GM23338 (cell line): ENCODE data around the gene KDM4C. TPM values are rescaled to one million over a fixed set of nuclear protein-coding genes. Genes with fewer than 3 reads are reported as not detected.

Source experiments
- ATAC-seq: fragments of 200-7000 bp; cut with Tn5 transposase; 3 replicates; pipeline ENCODE4 v1.9.1; 2020
- DNase-seq: peaks from one replicate; pipeline ENCODE4 v3.0.0-alpha.2; 2015; ENCODE audit warnings: low spot score
- H2AFZ ChIP-seq: fragments of 200-600 bp; sonication (generic); 2 replicates; pipeline ENCODE4 v1.8.0; 2016; ENCODE audit warnings: antibody characterized with exemption, mild to moderate bottlenecking, moderate library complexity
- H3F3A ChIP-seq: fragments of 200-600 bp; sonication (generic); replicated peaks from 2 replicates; pipeline ENCODE4 v1.8.0; 2017; ENCODE audit warnings: antibody characterized with exemption, mixed run types, low read depth
- H3K27ac ChIP-seq: fragments of 200-600 bp; sonication (generic); 2 replicates; pipeline ENCODE4 v1.6.1; 2016; ENCODE audit warnings: low read depth
- H3K27me3 ChIP-seq: fragments of 200-600 bp; sonication (generic); 2 replicates; pipeline ENCODE4 v1.8.0; 2016; ENCODE audit warnings: mild to moderate bottlenecking, mixed run types, moderate library complexity; ENCODE audit not compliant: insufficient read depth
- H3K36me3 ChIP-seq: fragments of 200-600 bp; sonication (generic); 2 replicates; pipeline ENCODE4 v1.8.0; 2016; ENCODE audit warnings: mild to moderate bottlenecking; ENCODE audit not compliant: insufficient read depth
- H3K4me1 ChIP-seq: fragments of 200-600 bp; sonication (generic); 2 replicates; pipeline ENCODE4 v1.8.0; 2016; ENCODE audit warnings: mild to moderate bottlenecking, moderate library complexity; ENCODE audit not compliant: insufficient read depth
- H3K4me2 ChIP-seq: fragments of 200-600 bp; sonication (generic); 2 replicates; pipeline ENCODE4 v1.7.1; 2017; ENCODE audit warnings: mixed run types
- H3K4me3 ChIP-seq: fragments of 200-600 bp; sonication (generic); 2 replicates; pipeline ENCODE4 v1.6.1; 2016; ENCODE audit warnings: mixed run types
- H3K79me2 ChIP-seq: fragments of 200-600 bp; sonication (generic); replicated peaks from 2 replicates; pipeline ENCODE4 v1.8.0; 2017; ENCODE audit warnings: mild to moderate bottlenecking; ENCODE audit not compliant: insufficient read depth
- H3K9me2 ChIP-seq: fragments of 200-600 bp; sonication (generic); 2 replicates; pipeline ENCODE4 v1.8.0; 2017; ENCODE audit not compliant: insufficient read depth
- H4K20me1 ChIP-seq: fragments of 200-600 bp; sonication (generic); replicated peaks from 2 replicates; pipeline ENCODE4 v1.8.0; 2017; ENCODE audit warnings: mild to moderate bottlenecking; ENCODE audit not compliant: insufficient read depth
- H3K27ac Mint-ChIP-seq: 2 replicates; pipeline ENCODE4 v1.8.0; 2020; ENCODE audit warnings: inconsistent platforms, mild to moderate bottlenecking, moderate library complexity, mixed read lengths
- H3K27me3 Mint-ChIP-seq: 3 replicates; pipeline ENCODE4 v1.8.0; 2022; ENCODE audit warnings: low read depth, mild to moderate bottlenecking, moderate library complexity, mixed read lengths, inconsistent platforms; ENCODE audit not compliant: insufficient read depth, poor library complexity
- H3K36me3 Mint-ChIP-seq: 3 replicates; pipeline ENCODE4 v1.8.0; 2021; ENCODE audit warnings: low read depth, mild to moderate bottlenecking, inconsistent platforms, moderate library complexity, mixed read lengths
- H3K4me1 Mint-ChIP-seq: 3 replicates; pipeline ENCODE4 v1.8.0; 2020; ENCODE audit warnings: mild to moderate bottlenecking, inconsistent platforms, mixed read lengths
- H3K4me3 Mint-ChIP-seq: 3 replicates; pipeline ENCODE4 v1.8.0; 2021; ENCODE audit warnings: moderate library complexity, mild to moderate bottlenecking, inconsistent platforms, mixed read lengths
- H3K9me3 Mint-ChIP-seq: 3 replicates; pipeline ENCODE4 v1.8.0; 2020; ENCODE audit warnings: moderate library complexity, mild to moderate bottlenecking, inconsistent platforms, mixed read lengths
- EZH2 ChIP-seq: fragments of 200-600 bp; sonication (generic); IDR thresholded peaks from one replicate; pipeline ENCODE4 v1.8.0; 2017; ENCODE audit warnings: antibody characterized with exemption, mild to moderate bottlenecking, low read depth; ENCODE audit not compliant: unreplicated experiment
- JUNB ChIP-seq: IDR thresholded peaks from one replicate; pipeline ENCODE4 v1.6.1; 2016; ENCODE audit warnings: antibody characterized with exemption; ENCODE audit not compliant: unreplicated experiment
- ZNF331 ChIP-seq: fragments of 250-450 bp; sonication (Bioruptor Pico); IDR thresholded peaks from 2 replicates; pipeline ENCODE4 v1.5.0; 2020; ENCODE audit warnings: low read depth, mild to moderate bottlenecking, moderate library complexity
- polyA plus RNA-seq: library from polyadenylated mRNA; unstranded; fragments of >200 nt; fragmentation: Nextera tagmentation; extraction: Ambion mirVana; gene quantifications from 2 replicates; pipeline ENCODE4 v1.2.1, GENCODE V29; 2016
- total RNA-seq: library from RNA; depleted of rRNA; stranded (reverse); fragments of >200 nt; shearing (Covaris generic); gene quantifications from 2 replicates; pipeline ENCODE4 v1.2.3, GENCODE V29; 2014
- TF ChIP-seq, protein P1 (sequence below): IDR thresholded peaks from 2 replicates; pipeline ENCODE4 v1.6.1; 2016; ENCODE audit warnings: antibody characterized with exemption
- TF ChIP-seq, protein P2 (sequence below): fragments of 250-450 bp; sonication (Bioruptor Pico); IDR thresholded peaks from 2 replicates; pipeline ENCODE4 v1.5.0; 2020; ENCODE audit warnings: mild to moderate bottlenecking, moderate library complexity
- TF ChIP-seq, protein P3 (sequence below), 2 experiments: fragments of 200-600 bp in 1 of 2; sonication (generic) in 1 of 2; conservative IDR thresholded peaks; 2 replicates each; pipeline versions ENCODE4 v1.5.1 to v1.6.1; 2016 to 2017; ENCODE audit warnings: antibody characterized with exemption in 2 of 2, low read depth in 2 of 2, mild to moderate bottlenecking in 2 of 2, moderate library complexity in 1 of 2

The KDM4C gene
- total and polyA plus RNA-seq, 2 experiments from 2014 or later = 12.0 to 43.8 TPM

- Histone ChIP-seq H2AFZ (no peak overlapping the region), H3K36me3 (no peaks in the 10 kb centered on the region), H3K4me2 (no peak overlapping the region), H4K20me1 (no peaks in the 10 kb centered on the region), H3K79me2 (peaks cover 4% of the 10 kb centered on the region; the same call in 1 of the 2 replicates), H3F3A (no peaks in the 10 kb centered on the region), H3K27me3 (no peaks in the 10 kb centered on the region), H3K9me2 (no peaks in the 10 kb centered on the region), H3K27ac (no peak overlapping the region), H3K4me1 (peaks cover 14% of the 10 kb centered on the region), H3K4me3 (no peak overlapping the region)
- H3K36me3 Mint-ChIP-seq = peaks cover 28% of the 10 kb centered on the region
- H3K4me1 Mint-ChIP-seq = peaks cover 12% of the 10 kb centered on the region
- peaks cover 6% of the 10 kb centered on the region for H3K27me3 Mint-ChIP-seq
- H3K4me3 Mint-ChIP-seq = no peak overlapping the region
- ATAC-seq (no peak), DNase-seq (no peak)
- no peak overlapping the region for H3K27ac Mint-ChIP-seq
- TF ChIP-seq ZNF331 (no peak), EZH2 (no peak), JUNB (no peak)
- TF ChIP-seq, protein P1, sequence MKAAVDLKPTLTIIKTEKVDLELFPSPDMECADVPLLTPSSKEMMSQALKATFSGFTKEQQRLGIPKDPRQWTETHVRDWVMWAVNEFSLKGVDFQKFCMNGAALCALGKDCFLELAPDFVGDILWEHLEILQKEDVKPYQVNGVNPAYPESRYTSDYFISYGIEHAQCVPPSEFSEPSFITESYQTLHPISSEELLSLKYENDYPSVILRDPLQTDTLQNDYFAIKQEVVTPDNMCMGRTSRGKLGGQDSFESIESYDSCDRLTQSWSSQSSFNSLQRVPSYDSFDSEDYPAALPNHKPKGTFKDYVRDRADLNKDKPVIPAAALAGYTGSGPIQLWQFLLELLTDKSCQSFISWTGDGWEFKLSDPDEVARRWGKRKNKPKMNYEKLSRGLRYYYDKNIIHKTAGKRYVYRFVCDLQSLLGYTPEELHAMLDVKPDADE = no peak
- TF ChIP-seq, protein P2, sequence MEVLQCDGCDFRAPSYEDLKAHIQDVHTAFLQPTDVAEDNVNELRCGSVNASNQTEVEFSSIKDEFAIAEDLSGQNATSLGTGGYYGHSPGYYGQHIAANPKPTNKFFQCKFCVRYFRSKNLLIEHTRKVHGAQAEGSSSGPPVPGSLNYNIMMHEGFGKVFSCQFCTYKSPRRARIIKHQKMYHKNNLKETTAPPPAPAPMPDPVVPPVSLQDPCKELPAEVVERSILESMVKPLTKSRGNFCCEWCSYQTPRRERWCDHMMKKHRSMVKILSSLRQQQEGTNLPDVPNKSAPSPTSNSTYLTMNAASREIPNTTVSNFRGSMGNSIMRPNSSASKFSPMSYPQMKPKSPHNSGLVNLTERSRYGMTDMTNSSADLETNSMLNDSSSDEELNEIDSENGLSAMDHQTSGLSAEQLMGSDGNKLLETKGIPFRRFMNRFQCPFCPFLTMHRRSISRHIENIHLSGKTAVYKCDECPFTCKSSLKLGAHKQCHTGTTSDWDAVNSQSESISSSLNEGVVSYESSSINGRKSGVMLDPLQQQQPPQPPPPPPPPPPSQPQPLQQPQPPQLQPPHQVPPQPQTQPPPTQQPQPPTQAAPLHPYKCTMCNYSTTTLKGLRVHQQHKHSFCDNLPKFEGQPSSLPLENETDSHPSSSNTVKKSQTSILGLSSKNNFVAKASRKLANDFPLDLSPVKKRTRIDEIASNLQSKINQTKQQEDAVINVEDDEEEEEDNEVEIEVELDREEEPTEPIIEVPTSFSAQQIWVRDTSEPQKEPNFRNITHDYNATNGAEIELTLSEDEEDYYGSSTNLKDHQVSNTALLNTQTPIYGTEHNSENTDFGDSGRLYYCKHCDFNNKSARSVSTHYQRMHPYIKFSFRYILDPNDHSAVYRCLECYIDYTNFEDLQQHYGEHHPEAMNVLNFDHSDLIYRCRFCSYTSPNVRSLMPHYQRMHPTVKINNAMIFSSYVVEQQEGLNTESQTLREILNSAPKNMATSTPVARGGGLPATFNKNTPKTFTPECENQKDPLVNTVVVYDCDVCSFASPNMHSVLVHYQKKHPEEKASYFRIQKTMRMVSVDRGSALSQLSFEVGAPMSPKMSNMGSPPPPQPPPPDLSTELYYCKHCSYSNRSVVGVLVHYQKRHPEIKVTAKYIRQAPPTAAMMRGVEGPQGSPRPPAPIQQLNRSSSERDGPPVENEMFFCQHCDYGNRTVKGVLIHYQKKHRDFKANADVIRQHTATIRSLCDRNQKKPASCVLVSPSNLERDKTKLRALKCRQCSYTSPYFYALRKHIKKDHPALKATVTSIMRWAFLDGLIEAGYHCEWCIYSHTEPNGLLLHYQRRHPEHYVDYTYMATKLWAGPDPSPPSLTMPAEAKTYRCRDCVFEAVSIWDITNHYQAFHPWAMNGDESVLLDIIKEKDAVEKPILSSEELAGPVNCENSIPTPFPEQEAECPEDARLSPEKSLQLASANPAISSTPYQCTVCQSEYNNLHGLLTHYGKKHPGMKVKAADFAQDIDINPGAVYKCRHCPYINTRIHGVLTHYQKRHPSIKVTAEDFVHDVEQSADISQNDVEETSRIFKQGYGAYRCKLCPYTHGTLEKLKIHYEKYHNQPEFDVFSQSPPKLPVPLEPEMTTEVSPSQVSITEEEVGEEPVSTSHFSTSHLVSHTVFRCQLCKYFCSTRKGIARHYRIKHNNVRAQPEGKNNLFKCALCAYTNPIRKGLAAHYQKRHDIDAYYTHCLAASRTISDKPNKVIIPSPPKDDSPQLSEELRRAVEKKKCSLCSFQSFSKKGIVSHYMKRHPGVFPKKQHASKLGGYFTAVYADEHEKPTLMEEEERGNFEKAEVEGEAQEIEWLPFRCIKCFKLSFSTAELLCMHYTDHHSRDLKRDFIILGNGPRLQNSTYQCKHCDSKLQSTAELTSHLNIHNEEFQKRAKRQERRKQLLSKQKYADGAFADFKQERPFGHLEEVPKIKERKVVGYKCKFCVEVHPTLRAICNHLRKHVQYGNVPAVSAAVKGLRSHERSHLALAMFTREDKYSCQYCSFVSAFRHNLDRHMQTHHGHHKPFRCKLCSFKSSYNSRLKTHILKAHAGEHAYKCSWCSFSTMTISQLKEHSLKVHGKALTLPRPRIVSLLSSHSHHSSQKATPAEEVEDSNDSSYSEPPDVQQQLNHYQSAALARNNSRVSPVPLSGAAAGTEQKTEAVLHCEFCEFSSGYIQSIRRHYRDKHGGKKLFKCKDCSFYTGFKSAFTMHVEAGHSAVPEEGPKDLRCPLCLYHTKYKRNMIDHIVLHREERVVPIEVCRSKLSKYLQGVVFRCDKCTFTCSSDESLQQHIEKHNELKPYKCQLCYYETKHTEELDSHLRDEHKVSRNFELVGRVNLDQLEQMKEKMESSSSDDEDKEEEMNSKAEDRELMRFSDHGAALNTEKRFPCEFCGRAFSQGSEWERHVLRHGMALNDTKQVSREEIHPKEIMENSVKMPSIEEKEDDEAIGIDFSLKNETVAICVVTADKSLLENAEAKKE (CRISPR knock-in tag) = no peak
- TF ChIP-seq, protein P3, sequence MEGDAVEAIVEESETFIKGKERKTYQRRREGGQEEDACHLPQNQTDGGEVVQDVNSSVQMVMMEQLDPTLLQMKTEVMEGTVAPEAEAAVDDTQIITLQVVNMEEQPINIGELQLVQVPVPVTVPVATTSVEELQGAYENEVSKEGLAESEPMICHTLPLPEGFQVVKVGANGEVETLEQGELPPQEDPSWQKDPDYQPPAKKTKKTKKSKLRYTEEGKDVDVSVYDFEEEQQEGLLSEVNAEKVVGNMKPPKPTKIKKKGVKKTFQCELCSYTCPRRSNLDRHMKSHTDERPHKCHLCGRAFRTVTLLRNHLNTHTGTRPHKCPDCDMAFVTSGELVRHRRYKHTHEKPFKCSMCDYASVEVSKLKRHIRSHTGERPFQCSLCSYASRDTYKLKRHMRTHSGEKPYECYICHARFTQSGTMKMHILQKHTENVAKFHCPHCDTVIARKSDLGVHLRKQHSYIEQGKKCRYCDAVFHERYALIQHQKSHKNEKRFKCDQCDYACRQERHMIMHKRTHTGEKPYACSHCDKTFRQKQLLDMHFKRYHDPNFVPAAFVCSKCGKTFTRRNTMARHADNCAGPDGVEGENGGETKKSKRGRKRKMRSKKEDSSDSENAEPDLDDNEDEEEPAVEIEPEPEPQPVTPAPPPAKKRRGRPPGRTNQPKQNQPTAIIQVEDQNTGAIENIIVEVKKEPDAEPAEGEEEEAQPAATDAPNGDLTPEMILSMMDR (conservative IDR thresholded peaks at IDR 0.05; ENCODE audit: low read depth in 2 of 2) = no peak
- peaks cover 22% of the 10 kb centered on the region for H3K9me3 Mint-ChIP-seq
Observed at GRCh38 chr9:6864102-6864501, 106.3 kb downstream of the KDM4C start.
